GM19193 (cell line): ENCODE data around the gene WDFY3.

ENCODE experiments used
- POLR2A ChIP-seq: IDR thresholded peaks from 4 replicates; pipeline ENCODE4 v1.6.1; 2011; ENCODE audit not compliant: insufficient read depth, insufficient read length; ENCODE audit errors: extremely low read depth

Gene WDFY3

DNA sequence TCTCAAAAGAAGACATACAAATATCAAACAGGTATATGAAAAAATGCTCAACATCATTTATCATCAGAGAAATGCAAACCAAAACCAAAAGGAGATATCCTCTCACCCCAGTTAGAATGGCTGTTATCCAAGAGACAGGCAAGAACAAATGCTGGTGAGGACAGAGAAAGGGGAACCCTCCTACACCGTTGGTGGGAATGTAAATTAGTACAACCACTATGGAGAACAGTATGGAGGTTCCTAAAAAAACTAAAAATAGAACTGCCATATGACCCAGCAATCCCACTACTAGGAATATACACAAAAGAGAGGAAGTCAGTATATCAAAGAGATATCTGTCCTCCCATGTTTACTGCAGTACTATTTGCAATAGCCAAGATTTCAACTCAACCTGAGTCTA, 300.1 kb downstream of the WDFY3 start:
- no peak for TF ChIP-seq POLR2A

DNA sequence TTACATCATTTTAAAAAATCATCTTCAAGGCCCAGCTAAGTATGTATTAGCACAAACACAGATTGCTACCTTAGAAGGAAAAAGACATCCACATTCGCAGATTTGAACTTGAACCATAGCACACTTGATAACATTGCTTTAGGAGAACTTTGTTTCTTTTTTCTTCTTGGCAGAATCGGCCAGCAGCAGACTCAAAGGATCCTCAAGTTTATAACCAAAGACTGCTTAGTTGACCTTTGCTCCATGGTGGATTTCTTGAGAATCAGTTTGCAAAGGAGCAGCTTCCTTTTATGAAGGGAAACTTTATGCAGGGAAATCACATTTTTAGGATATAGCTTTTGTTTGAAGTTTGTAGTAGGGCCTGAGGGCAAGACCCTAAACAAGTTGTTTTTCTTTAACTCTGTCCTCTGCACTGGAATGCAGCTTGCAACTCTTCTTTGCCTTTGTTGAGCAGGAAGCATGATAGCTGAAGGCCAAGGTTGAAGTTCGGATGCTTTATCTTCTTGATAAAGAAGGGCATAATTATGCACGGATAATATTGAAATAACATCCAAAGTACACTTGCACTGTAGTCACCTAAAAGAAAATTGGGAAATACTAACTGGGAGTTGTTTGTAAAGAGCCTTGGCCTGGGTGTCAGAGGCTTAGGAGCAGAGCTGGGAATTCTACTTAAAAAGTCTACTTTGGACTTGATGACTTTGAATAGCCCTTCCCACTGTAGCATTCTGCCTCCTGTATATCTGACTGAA, 305.1 kb downstream of the WDFY3 start:
- no peak for TF ChIP-seq POLR2A

DNA sequence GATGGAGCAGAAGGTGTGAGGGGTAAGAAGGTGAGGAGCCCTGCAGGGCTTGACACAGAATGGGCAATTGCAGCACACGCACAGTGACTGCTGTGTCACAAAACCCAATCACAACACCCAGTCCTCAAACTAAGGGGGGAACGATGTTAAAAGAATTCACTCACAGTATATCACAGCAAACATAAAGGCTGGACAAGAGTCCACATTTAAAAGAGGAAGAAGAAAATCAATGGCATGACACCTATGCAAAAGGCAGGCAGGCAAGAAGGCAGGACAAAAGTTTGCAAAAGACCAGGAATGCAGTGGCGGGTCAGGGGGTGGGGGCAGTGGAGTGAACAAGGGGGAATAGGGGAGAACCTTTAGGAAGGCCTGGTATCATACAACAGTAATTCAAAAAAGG, 305.9 kb downstream of the WDFY3 start:
- TF ChIP-seq POLR2A = no peak

DNA sequence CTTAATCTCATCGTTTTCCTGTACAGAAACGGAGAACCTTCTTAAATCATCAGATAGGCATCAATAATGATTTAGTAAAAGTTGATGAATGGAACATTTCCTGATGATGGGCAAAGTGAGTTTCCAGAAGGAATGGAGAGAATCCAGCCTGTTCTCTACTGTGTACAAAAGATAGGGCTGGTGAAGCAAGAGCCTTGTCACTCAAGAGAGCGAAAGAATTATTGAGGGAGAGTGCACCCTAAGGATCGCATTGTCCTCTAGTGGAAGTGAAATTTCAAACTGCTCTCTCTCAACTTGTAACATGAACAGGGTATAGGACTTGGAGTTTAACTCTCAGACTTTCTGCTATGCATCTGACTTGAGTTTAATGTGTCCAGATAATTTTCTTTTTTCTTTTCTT, 314.0 kb downstream of the WDFY3 start:
- TF ChIP-seq POLR2A = no peak

DNA sequence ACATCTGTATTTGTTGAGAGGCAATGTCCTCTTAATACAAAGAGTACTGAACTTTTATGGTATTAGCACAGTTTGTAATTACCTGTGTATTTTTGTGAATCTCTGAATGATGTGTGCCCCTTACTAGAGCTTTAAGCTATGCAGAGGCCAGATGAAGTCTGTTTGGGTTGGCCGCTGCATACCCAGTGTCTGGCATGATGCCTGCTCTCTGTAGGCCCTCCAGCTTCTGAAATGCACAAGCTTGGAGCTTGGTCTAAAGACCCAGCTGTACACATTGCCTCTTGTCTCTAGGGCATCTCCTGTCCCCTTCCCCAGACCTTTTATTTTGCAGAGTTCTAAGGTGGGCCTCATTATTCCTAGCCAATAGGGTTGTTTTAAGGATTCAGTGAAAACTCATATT, 315.0 kb downstream of the WDFY3 start:
- no peak for TF ChIP-seq POLR2A

- TF ChIP-seq POLR2A = no peak
Measured at GRCh38 chr4:84648863-84649647, 317.4 kb downstream of the WDFY3 start.

DNA sequence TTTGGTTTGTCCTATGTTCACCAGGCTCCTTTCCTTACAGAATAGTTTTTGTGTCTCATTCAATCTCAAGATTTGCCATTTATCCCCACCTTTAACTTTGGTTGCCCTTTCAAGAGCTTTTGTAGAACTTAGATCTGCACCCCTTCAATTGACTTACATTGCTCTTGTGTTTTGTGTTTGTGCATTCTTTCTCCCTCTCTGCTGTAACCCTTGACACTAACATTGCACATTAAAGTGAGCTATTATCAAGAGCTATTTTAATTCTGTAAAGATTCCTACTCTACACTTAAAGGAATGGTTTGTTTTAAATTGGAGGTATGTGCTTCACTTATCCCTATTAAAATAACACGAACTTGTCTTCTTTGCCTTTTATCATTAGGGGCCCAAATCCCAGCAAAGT, 318.3 kb downstream of the WDFY3 start:
- TF ChIP-seq POLR2A = no peak

- no peak for TF ChIP-seq POLR2A
Measured at GRCh38 chr4:84647312-84647884, 319.1 kb downstream of the WDFY3 start.

DNA sequence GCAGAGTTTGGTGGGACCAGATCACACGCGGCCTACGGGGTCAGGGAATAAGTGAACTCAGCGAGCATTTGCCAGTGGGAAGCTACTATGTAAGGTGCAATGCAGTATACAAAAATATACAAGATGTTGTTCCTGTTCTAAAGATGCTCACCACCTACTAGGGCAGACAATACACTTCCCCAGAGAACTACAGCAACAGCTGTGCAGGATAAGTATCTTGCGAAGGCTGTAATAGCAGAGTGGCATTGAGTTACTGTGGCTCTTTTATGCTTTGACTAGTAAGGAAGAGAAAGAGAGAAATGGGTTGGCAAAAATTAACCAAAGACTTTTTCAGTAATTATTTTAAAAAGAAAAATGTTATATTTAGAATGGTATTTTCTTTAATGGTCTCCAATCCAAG, 322.4 kb downstream of the WDFY3 start:
- no peak for TF ChIP-seq POLR2A

GRCh38 chr4:84639145-84639544, 327.3 kb downstream of the WDFY3 start:
- TF ChIP-seq POLR2A = no peak

DNA sequence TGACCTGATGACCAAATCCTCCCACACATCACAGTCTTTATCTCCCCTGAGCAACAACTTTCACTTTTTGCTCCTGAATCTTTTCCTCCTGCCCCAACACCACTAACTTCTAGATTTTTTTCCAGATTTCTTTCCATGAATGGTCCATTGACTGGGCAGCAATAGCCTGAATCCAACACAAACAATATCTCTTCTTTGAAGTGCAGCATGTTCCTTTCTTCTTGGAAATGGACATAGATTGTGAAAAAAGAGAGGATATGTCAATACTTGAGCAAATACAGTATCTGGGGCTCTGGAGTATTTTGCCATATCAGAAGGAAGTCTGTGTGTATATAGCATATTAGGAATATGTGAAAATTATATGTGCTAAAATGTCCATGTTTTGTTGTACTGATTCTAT, 328.4 kb downstream of the WDFY3 start:
- TF ChIP-seq POLR2A = no peak

- no peak for TF ChIP-seq POLR2A
Measured at GRCh38 chr4:84634961-84635360, 331.5 kb downstream of the WDFY3 start.

GRCh38 chr4:84632092-84632491, 334.4 kb downstream of the WDFY3 start:
- no peak for TF ChIP-seq POLR2A

DNA sequence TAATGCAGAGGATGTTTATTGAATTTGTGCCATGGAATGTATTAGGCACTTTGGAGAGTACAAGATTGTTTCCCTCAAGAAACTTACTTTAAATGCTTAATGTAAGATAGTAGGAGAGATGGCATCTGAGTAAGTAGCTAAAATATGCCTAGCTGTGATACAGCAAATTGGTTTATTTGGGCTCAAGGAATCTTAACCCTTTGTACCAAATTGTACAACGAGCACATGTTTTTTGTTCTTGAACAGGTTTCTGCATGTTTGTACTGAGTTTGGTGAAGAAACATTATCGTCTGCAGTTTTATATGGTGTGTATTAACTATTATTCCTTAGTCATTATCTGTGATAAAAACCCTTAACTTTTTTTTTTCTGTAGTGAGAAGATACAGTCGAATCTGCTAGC, 334.9 kb downstream of the WDFY3 start:
- TF ChIP-seq POLR2A = no peak

DNA sequence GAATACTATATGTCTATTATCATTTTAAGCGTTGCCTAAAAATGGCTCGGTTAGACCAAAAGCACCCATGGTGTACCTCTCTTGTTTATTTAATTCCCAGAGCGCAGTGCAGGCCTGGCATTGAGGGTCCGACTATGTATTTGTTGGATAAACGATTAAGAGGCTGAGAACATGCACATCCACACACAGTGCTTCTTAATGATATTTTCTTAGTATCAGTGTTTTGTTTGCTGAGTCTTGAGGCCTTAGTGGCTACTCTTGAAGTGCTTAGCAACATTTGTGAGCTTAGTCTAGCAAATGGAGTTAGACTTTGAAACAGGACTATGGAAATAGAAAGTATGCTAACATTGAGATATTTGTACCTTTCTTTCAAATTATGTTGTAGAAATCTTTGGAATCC, 339.8 kb downstream of the WDFY3 start:
- no peak for TF ChIP-seq POLR2A

DNA sequence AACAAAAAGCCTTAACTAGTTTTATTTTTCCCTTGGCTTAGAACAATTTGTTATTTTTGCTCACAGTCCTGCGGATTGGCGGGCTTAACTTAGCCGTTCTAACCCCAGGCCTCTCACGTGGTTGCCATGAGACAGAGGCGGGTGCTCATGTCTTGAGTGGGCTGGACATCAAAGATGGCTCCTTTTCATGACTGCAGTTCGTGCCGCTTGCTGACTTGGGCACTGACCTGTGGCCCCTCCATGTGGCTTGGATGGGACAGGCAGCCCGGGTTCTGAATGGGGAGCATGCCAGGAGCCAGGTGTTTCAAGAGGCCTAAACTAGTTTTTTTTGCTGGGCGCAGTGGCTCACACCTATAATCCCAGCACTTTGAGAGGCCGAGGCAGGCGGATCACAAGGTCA, 342.8 kb downstream of the WDFY3 start:
- TF ChIP-seq POLR2A = no peak
